HepG2 (cell line): Measurements from ENCODE around the gene METTL1. TPM values are rescaled to one million over a fixed set of nuclear protein-coding genes. Genes with fewer than 3 reads are reported as not detected.

Experiments used
- CBX1 ChIP-seq: IDR thresholded peaks from one replicate; pipeline ENCODE4 v1.6.1; 2016; ENCODE audit warnings: antibody characterized with exemption, low read depth
- HMGA1 ChIP-seq: sonication (generic); formaldehyde crosslinking; conservative IDR thresholded peaks from 2 replicates; pipeline ENCODE4 v1.4.0; 2020; ENCODE audit warnings: missing genetic modification reagents
- HOXA3 ChIP-seq: sonication (generic); formaldehyde crosslinking; IDR thresholded peaks from 2 replicates; pipeline ENCODE4 v1.5.0; 2020; ENCODE audit warnings: missing genetic modification reagents
- NFKBIZ ChIP-seq: IDR thresholded peaks from 2 replicates; pipeline ENCODE4 v1.6.1; 2018; ENCODE audit warnings: missing genetic modification reagents, missing compliant biosample characterization
- NR2F6 ChIP-seq, 2 experiments: IDR thresholded peaks; 2 replicates each; pipeline ENCODE4 v1.6.1; 2016; ENCODE audit warnings: antibody characterized with exemption in 1 of 2, mild to moderate bottlenecking in 1 of 2
- PAX8 ChIP-seq: sonication (generic); formaldehyde crosslinking; IDR thresholded peaks from 2 replicates; pipeline ENCODE4 v1.8.0; 2022; ENCODE audit warnings: mild to moderate bottlenecking, missing genetic modification reagents, borderline replicate concordance
- UBTF ChIP-seq: sonication (generic); formaldehyde crosslinking; IDR thresholded peaks from 2 replicates; pipeline ENCODE4 v1.4.0; 2020; ENCODE audit warnings: mild to moderate bottlenecking, missing genetic modification reagents
- ZBTB10 ChIP-seq: sonication (generic); formaldehyde crosslinking; IDR thresholded peaks from 2 replicates; pipeline ENCODE4 v1.4.0; 2020; ENCODE audit warnings: missing genetic modification reagents, borderline replicate concordance
- ZBTB49 ChIP-seq: sonication (generic); formaldehyde crosslinking; IDR thresholded peaks from 2 replicates; pipeline ENCODE4 v1.4.0; 2020; ENCODE audit warnings: missing genetic modification reagents, borderline replicate concordance
- ZFAT ChIP-seq: sonication (generic); formaldehyde crosslinking; conservative IDR thresholded peaks from 2 replicates; pipeline ENCODE4 v1.8.1; 2023; ENCODE audit warnings: missing genetic modification reagents, inconsistent platforms
- ZMYM3 ChIP-seq: sonication (generic); formaldehyde crosslinking; IDR thresholded peaks from 2 replicates; pipeline ENCODE4 v1.5.1; 2020; ENCODE audit warnings: mild to moderate bottlenecking, missing genetic modification reagents
- ZNF18 ChIP-seq: sonication (generic); formaldehyde crosslinking; IDR thresholded peaks from 2 replicates; pipeline ENCODE4 v1.8.0; 2022; ENCODE audit warnings: mild to moderate bottlenecking, missing genetic modification reagents; ENCODE audit not compliant: insufficient replicate concordance
- ZNF576 ChIP-seq: sonication (generic); formaldehyde crosslinking; IDR thresholded peaks from 2 replicates; pipeline ENCODE4 v1.4.0; 2020; ENCODE audit warnings: mild to moderate bottlenecking, missing genetic modification reagents
- ZNF615 ChIP-seq: sonication (generic); formaldehyde crosslinking; IDR thresholded peaks from 2 replicates; pipeline ENCODE4 v1.5.0; 2020; ENCODE audit warnings: mild to moderate bottlenecking, missing genetic modification reagents, borderline replicate concordance
- ZUFSP ChIP-seq: sonication (generic); formaldehyde crosslinking; IDR thresholded peaks from 2 replicates; pipeline ENCODE4 v1.9.0; 2021; ENCODE audit warnings: missing genetic modification reagents, mild to moderate bottlenecking, borderline replicate concordance
- polyA plus RNA-seq, 8 experiments: library from polyadenylated mRNA; depleted of rRNA in 3 of 8; stranded (reverse) in 7 of 8; unstranded in 1 of 8; fragments of >200 nt; fragmentation: Illumina TruSeq in 4 of 8; extraction: Trizol in 4 of 8; gene quantifications; 2 replicates each; pipeline versions ENCODE4 v1.2.1 to v1.2.3, GENCODE V29; 2011 to 2016; ENCODE audit warnings: low read depth in 4 of 8, missing spikeins in 1 of 8, mixed read lengths in 1 of 8; ENCODE audit not compliant: insufficient read depth in 1 of 8
- total RNA-seq, 5 experiments: library from RNA; depleted of rRNA; stranded (reverse); fragments of >200 nt; fragmentation: Illumina TruSeq; extraction: Trizol; gene quantifications; 2 replicates each; pipeline ENCODE4 v1.2.3, GENCODE V29; 2016; ENCODE audit warnings: low read depth in 1 of 5

The METTL1 gene
- total and polyA plus RNA-seq, 2 of the 13 experiments (the other 11 are each of a cell fraction or from before 2014, with no cell fraction given): 34.7 to 36.9 TPM

GRCh38 chr12:57737467-57738460 lies 34.1 kb downstream of the METTL1 start (continued):
- TF ChIP-seq UBTF (CRISPR knock-in tag) (peak; percentile 27; the same call in 1 of the 2 replicates), ZNF18 (no peak), ZBTB49 (no peak), ZMYM3 (CRISPR knock-in tag) (peak; percentile 39; the same call in 1 of the 2 replicates), ZNF576 (no peak), CBX1 (no peak), NFKBIZ (no peak), ZUFSP (no peak), NR2F6 (IDR thresholded peaks at IDR 0.05) (no peak), NR2F6 (CRISPR knock-in tag; IDR thresholded peaks at IDR 0.05) (peak; percentile 46; the same call in 1 of the 2 replicates), HOXA3 (CRISPR knock-in tag) (no peak), PAX8 (CRISPR knock-in tag) (no peak), ZNF615 (CRISPR knock-in tag) (no peak), HMGA1 (CRISPR knock-in tag) (no peak), ZBTB10 (CRISPR knock-in tag) (no peak), ZFAT (no peak)
